8988T (cell line): ENCODE data around the gene RERE.
"Not testable (repeated sequence)": the region's sequence is repeated elsewhere in the genome, so short reads cannot be mapped to it uniquely, and the experiment has no call there.

Source experiments
- DNase-seq: peaks from one replicate; pipeline ENCODE4 v3.0.0; 2011

RERE gene

DNA sequence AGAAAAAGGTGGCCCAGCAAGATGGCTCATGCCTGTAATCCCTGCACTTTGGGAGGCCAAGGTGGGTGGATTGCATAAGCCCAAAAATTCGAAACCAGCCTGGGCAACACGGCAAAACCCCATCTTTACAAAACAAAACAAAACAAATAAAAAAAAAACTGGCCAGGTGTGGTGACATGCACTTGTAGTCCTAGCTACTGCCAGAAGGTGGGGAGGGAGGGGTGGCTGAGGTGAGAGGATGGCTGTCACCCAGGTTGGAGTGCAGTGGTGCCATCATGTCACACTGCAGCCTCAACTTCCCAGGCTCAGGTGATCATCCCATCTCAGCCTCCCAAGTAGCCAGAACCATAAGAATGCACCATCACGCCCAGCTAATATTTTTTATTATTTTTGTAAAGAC lies 22.8 kb downstream of the RERE start:
- DNase-seq: no peak

DNA sequence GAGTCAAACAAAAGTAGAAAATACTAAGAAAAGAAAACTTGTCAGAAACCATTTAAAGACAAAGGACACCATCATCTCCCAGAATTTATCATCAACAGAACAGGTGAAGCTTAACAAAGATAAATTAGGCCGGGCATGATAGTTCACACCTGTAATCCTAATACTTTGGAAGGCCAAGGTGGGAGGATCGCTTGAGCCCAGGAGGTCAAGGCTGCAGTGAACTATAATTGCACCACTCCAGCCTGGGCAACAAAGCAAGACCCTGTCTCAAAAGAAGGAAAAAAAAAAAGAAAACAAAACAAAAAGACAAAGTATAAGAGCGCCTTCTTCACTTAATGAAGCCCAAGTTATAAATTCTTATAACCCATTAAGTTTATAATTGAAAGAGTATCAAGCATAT lies 25.6 kb downstream of the RERE start:
- DNase-seq: no peak

DNA sequence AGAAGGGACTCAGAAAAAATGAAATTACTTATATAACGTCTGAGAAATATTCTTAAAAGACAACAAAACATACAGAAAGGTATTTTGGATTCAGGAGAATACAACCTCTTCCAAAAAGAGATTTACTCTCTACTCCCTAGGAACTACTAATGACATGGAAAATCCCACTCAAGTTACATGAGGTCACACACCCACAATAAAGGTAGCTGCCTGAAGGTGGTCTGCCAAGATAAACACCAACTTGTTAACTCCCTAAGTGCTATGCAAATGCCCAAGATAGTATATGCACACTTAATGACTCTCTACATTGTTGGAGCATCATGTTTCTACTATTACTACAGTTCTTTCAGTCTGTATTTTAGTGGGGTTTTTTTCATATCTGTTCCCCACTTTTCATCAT lies 26.5 kb downstream of the RERE start:
- DNase-seq: no peak

DNA sequence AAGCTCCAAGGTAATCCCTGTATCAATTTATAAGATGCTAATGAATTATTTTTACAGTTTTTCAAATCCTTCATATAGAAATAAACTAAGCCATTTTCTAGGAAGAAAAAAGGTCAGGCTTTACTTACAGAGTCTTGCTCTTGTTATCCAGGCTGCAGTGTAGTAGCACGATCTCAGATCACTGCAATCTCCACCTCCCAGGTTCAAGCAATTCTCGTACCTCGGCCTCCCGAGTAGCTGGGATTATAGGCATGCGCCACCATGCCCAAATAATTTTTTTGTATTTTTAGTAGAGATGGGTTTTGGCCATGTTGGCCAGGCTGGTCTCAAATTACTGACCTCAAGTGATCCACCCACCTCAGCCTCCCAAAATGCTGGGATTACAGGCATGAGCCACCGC lies 27.0 kb downstream of the RERE start:
- DNase-seq: no peak

DNA sequence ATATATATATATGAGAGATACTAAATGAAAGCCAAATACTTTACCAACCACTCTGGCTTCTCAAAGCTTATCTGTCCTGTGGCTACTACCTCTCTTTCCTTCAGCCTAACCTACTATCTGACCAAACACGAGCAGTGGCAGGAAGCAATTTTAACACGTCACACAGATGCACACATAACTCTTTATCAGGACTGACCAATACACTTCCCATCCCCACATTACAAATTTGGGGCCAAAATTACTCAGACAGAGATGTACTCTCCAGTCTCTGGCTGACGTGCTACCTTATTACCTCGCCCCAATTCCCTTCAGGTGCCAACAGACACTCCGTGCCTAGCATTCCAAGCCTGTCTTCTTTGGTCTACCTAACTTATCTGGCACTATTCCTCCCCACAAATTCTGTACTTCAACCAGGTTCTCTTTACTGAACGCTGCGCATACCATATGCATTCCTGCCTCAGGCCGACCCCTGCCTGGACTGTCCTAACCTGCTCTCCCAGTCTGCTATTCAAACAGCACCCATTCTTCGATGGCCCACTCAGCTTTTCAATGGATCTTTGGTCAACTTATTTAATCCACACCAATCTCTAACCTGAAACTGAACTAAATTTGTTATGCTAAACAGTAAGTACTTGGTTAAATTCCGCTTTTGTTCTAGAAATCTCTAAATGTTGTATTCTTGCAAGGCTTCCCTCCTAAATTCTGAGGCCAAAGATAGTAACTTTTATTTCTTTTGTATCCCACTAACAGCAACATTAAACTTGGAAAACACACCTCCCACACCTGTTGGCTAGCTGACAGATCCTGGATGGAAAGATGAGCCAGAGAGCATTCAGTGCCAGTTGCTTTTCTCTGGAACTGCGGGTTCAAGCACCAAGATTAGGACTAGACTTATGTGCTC lies 27.9 kb downstream of the RERE start:
- DNase-seq: no peak

DNA sequence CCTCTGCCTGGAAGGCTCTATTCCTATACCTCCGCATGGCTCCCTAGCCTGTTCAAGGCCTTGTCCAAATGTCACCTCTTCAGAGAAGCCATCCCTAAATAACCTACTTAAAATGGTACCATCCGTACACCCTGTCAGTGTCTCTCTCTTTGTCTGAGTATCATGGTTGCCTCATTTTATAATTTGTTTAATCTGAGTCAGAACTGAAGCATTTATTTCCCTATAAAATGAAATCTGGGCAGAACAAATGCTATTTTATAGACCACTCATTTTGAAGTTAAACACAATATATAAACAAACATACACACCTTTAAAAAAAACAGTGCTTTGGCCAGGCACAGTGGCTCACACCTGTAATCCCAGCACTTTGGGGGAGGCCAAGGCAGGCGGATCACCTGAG lies 30.2 kb downstream of the RERE start:
- no peak for DNase-seq

DNA sequence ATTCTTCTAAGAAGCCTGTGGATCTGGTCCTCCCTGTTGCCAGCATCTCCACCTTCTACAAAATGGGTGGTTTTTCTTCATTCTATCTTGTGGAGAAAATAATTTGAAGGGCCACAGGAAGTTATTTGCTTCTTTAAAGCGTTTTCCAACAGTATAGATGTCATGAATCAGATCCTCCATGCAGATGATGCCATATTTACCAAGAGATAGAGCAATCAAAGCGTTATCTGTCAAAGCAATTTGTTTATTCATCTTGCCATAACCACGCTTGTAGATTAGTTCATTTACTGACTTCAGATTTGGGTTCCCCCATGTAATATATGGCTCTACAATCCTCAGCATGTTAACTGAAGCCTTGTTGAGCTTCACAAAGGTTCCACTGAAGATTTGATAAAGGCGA lies 31.2 kb downstream of the RERE start:
- not testable (repeated sequence) for DNase-seq

DNA sequence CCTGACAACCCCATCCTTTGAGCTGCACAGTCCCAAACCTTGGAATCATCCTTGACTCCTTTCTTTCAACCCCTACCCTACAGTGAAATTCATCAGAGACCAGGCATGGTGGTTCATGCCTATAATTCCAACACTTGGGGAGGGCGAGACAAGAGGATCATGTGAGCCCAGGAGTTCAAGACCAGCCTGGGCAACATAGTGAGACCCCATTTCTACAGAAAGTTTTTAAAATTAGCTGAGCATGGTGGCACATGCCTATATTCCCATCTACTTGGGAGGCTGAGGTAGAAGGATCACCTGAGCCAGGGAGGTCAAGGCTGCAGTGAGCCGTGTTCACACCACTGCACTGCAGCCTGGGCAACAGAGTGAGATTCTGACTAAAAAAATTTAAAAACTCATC lies 34.5 kb downstream of the RERE start:
- no peak for DNase-seq

DNA sequence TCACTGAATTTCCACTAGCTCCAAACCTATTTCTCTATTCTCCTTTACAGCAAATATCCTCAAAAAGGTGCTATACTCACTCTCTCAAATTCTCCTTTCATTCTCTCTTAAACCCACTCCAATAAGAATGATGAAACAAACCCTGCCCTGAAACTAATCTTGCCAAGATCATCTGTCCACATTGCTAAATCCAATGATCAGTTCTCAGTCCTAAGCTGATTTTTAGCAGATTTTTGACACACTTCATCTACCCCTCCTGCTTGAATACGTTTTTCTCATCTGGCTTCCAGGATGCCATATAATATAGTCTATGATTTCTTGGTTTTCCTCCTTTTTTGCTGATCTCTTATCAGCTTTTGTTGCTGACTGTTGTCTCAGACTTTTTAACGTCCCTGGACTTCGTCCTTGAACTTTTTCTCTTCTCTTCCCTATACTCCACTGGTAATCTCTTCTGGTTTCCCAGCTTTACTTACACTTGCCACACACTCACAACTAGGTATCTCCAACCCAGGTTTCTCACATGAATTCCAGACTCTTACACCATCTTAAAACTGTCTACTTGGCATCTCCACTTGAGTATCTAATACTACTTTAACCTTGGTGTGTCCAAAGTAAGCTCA lies 35.3 kb downstream of the RERE start:
- no peak for DNase-seq

DNA sequence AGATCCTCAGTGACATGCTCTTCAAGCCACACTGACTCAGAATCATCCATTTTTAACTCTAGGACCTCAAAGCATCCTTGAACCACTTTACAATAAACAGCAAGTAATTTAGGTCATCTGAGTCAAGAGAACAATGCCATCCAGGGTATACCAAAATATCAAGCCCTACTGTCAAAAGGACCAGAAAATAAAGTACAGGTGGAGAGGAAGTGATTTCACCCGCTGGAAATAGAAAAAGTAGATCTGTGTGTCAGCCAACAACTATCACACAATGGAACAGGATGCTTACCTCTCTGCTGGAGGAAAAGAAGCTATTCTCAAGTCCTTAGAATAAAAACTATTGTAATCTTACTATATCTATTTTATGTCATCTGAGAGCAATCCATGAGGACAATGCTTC lies 37.0 kb downstream of the RERE start:
- DNase-seq: no peak

DNA sequence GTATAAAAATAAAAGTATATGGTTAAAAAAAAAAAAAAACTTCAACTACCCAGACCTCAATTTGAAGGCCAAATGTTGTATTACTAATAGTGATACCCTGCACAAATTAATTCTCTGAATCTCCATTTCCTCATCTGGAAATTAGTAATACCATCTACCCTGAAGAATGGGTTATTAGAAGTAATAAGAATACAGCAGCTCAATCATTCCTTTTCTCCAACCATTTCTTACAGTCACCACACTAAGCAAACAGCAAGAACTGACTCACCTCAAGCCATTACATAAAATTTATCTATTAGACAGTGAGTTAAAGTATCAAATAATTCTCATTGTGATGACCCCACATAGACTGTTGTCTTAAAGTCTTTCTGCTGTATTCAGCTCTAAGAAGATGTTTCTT lies 39.6 kb downstream of the RERE start:
- no peak for DNase-seq

DNA sequence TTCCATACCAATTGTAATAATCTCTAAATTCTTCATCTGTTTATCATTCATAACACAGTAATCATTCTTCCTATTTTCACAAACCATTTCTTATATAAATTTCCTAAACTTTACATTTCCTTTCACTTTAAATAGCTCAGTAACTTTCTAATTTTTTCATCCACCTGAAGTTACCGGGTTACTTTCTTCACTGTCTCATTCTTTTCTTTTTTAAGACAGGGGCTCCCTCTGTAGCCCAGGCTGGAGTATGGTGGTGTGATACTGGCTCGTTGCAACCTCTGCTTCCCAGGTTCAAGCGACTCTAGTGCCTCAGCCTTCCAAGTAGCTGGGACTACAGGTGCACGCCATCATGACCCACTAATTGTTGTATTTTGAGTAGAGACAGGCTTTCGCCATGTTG lies 41.3 kb downstream of the RERE start:
- DNase-seq: no peak

DNA sequence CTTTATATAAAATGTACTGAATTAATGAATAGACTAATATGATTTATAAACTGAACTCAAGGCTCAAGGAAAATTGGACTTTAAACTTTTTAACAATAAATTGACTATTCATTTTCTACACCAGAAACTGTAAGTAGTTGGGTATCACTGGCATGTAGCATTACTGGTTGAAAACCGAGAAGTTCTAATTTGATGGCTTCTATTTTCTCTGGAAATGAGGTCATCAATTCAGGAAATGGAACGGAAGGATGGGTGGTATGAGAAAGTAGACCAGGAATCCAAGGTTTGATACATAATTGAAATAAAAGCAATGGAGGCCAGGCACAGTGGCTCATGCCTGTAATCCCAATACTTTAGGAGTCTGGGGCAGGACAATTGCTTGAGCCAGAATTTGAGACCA lies 50.4 kb downstream of the RERE start:
- no peak for DNase-seq

DNA sequence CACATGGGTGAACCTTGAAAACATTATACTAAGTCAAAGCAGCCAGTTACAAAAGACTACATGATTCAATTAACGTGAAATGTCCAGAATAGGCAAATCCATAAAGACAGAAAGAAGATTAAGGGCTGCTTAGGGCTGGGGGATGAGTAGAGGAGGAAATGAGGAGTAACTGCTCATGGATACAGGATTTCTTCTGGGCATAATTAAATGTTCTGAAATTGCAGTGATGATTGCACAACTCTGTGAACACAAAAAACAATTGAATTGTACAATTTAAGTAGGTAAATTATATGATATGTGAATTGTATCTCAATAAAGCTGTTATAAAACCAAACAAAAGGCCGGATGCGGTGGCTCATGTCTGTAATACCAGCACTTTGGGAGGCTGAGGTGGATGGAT lies 52.2 kb downstream of the RERE start:
- no peak for DNase-seq

DNA sequence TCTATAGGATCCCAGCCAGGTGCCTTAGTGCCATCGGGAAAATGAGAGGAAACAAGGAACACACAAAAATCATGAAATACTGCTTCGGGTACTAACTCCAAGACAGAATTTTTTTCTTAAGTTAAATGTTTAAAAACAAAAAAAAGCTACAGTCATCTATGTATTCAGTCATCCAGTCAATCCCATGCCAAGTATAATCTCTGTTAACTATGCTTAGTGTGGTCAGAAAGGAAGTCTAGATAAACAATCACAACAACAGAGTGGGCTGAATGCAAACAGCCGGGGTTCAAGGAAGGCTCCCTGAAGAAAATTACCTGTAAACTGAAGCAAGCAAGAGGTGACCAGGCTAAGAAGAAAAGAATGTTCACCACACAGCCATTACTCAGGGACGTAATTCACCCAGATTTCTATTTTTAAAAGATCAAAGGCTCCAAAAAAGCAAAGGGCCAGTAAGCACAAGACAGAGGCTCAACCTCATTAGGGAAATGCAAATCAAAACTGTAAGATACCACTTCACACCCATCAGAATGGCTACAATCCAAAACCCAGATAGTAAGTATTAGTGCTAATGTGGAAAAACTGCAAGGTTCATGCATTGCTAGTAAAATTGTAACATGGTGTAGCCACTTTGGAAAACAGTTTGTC lies 53.0 kb downstream of the RERE start:
- DNase-seq: no peak

DNA sequence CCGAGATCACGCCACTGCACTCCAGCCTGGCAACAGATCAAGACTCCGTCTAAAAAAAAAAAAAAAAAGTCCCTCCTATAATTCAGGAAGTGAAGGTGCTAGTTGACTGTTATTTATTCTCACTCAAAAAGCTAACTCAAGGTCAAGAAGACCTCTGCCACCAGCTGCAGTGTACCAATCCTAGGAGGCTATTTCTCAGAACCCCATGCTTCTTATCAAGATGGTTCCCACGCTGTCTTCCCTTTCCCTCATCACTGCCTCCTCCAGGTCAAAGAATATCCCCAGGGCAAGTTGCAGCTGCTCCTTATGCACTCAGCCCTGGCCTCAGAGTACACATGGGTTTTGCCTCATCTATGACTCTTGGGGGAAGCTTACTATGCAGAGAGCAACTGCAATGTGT lies 53.6 kb downstream of the RERE start:
- no peak for DNase-seq

DNA sequence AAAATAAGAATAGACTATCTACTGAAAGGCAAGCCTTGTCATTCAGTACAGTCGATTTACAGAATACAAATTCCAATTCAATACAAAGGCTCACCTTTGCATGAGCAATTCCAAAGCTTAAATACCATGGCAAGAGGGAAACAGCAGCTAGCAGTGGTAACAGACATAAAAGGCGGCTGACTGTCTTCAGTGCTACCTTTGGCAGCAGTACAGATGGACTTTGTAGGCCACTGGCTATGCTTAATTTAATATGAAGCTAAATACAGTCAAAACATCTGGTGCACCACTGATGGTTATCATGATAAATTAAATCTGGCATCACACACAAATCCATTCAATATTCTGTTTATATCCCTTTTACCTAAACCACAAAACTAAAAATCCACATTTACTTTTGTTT lies 62.4 kb downstream of the RERE start:
- no peak for DNase-seq

DNA sequence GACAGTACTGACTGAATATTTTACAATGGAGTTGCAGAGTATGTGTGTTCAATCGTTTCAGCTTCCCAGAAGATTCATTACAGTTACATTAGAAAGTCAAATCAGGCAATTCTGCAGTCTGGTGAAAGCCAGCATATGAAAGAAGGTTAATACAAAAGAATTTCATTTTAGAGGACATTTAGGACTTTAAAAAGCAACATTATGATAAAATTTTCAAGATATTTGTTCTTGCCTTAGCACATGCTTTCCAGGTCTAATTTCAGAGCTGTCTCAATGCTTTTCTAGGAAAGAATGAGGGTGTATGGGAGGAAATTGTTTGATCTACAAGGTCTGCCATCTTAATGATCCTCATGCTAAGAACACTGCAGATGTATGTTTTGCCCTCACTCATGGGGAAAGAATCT lies 63.2 kb downstream of the RERE start:
- DNase-seq: no peak

DNA sequence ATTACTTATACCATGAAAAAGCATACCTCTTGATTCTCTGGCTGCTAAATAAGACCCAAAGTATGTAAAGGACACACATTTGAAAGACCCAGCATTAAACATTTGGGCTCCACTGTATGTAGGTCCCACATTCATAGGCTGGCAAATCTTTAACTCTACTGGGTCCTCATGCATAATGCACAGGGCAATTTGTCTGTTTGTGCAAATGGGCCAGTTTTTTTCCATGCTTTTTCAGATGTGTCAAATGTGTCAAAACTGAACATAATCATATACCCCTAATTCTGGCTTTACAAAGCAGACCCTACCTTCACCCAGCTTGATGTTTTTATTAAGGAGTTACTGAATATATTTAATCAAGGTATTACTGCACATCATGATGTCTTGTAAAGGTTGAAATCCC lies 63.7 kb downstream of the RERE start:
- DNase-seq: no peak

DNA sequence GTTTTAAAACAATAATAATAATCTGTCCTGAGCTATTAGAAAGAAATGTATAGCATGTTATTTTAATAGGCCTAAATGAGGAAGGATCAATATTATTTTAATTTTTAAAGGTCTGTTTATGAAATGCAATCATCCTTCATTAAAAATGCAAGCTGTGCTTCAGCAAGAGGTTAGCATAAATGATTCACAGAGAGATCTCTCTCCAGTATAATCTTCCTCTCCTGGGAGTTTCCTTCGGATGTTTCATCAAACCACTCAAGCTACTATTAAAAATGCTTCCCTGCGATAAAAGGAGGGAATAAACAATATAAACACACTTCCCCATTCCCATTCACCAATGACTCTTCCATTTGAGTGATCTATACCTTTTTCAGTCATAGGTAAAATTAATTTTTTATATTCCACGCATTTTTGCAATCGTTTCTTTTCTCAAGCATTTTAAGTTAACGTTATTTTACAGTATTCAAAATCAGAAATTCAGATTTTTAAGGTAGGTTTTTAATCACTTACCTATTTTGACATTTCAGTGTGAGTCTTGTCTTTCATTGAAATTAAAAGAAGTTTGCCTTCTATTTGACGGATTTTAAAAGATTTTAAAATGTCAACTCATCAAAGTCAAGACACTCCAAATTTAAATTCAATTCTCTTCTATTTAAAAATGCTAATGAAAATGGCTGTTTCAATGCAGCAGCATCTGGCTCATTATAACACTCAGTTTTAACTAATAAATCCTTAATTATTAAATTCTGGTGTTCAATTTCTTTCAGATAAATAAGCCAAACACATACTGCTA lies 64.3 kb downstream of the RERE start:
- DNase-seq: no peak

DNA sequence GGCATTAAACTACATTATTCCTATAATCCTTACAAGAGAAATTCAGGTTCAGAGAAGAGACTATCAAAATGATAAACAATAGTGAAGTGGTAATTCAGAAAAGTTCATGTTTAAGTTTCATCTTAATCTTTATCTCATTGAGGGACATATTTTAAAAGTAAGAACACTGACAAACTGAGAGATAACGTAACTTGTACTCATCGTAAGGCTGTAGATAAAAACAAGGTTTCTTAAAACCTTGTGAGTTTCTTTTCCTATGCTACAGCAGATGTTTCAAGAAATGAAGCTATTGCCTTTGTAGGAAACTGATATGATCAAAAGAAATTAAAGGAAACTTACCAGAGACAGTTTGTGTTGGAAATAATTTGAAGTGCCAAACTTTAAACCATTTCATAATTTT lies 65.0 kb downstream of the RERE start:
- DNase-seq: no peak

DNA sequence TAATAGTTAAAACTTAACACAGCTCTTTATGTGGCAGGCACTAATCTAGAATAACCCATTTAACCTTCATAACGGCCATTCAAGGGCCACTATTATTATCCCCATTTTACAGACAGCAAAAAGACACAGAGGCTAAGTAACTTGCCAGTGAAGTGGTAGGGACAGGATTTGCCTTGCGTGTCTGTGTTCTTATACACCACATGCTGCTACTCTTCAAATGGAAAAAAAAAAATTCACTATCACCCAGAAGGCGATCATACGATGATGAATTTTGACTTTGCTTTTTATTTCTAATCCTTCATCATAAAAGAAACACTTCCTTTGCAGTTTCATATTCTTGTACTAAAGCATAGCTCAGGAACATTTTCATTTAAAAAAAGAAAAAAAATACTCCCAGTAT lies 65.5 kb downstream of the RERE start:
- DNase-seq: no peak
